Activated T-helper 9 cell treated with anti-CD3 and anti-CD28 coated beads, Interleukin-2, amount 50 U/mL, for 16 hours (primary cell): Measurements from ENCODE around the gene DLEC1.
A peak's percentile ranks its signal among the peaks of the same experiment; 100 is the strongest.
"Not testable (repeated sequence)": the region's sequence is repeated elsewhere in the genome, so short reads cannot be mapped to it uniquely, and the experiment has no call there.

ENCODE experiments used
- DNase-seq: peaks from one replicate; pipeline ENCODE4 v3.0.0-alpha.2; 2020; ENCODE audit warnings: low read depth

The DLEC1 gene

GRCh38 chr3:38038447-38038911, 529 bp upstream of the DLEC1 start:
- peak; percentile 14 for DNase-seq

GRCh38 chr3:38039899-38040261, 872 bp downstream of the DLEC1 start:
- peak; percentile 28 for DNase-seq

- no peak for DNase-seq
These were observed 1.4 kb downstream of the DLEC1 start for GRCh38 chr3:38040401-38040800.

GRCh38 chr3:38043486-38043885, 4.5 kb downstream of the DLEC1 start:
- no peak for DNase-seq

- no peak for DNase-seq
These were observed 7.0 kb downstream of the DLEC1 start for GRCh38 chr3:38046027-38046426.

- no peak for DNase-seq
These were observed 7.8 kb downstream of the DLEC1 start for GRCh38 chr3:38046821-38047220.

GRCh38 chr3:38047896-38048295, 8.9 kb downstream of the DLEC1 start:
- no peak for DNase-seq

GRCh38 chr3:38049358-38050126, 10.5 kb downstream of the DLEC1 start:
- no peak for DNase-seq

GRCh38 chr3:38051131-38051530, 12.1 kb downstream of the DLEC1 start:
- no peak for DNase-seq

GRCh38 chr3:38053286-38053685, 14.3 kb downstream of the DLEC1 start:
- DNase-seq, result not testable (repeated sequence)

- not testable (repeated sequence) for DNase-seq
These were observed 14.9 kb downstream of the DLEC1 start for GRCh38 chr3:38053813-38054498.

- DNase-seq, result no peak
These were observed 15.5 kb downstream of the DLEC1 start for GRCh38 chr3:38054499-38055001.

GRCh38 chr3:38059148-38059547, 20.1 kb downstream of the DLEC1 start:
- no peak for DNase-seq

GRCh38 chr3:38059591-38059990, 20.6 kb downstream of the DLEC1 start:
- no peak for DNase-seq

GRCh38 chr3:38062809-38063208, 23.8 kb downstream of the DLEC1 start:
- no peak for DNase-seq

- DNase-seq, result not testable (repeated sequence)
These were observed 25.4 kb downstream of the DLEC1 start for GRCh38 chr3:38064453-38064852.

GRCh38 chr3:38067508-38068233, 28.7 kb downstream of the DLEC1 start:
- DNase-seq, result no peak

- no peak for DNase-seq
These were observed 31.0 kb downstream of the DLEC1 start for GRCh38 chr3:38070013-38070412.

GRCh38 chr3:38077073-38077472, 38.1 kb downstream of the DLEC1 start:
- not testable (repeated sequence) for DNase-seq

- not testable (repeated sequence) for DNase-seq
These were observed 43.3 kb downstream of the DLEC1 start for GRCh38 chr3:38082296-38082695.

- DNase-seq, result not testable (repeated sequence)
These were observed 44.2 kb downstream of the DLEC1 start for GRCh38 chr3:38083254-38083653.

- no peak for DNase-seq
These were observed 44.9 kb downstream of the DLEC1 start for GRCh38 chr3:38083871-38084333.
